Measurements from ENCODE around the gene UFC1. TPM values are rescaled to one million over a fixed set of nuclear protein-coding genes. Genes with fewer than 3 reads are reported as not detected.
"Not testable (repeated sequence)": the region's sequence is repeated elsewhere in the genome, so short reads cannot be mapped to it uniquely, and the experiment has no call there.

The UFC1 gene
- total RNA-seq (2014; rRNA removed; shearing (Covaris generic)): 95.7 and 128 TPM in 2 replicates

- DNase-seq (ENCODE audit: low spot score): peak; percentile 89
These were observed at the start of gene UFC1 for GRCh38 chr1:161153682-161154337. UFC1 (plus strand) TSS chr1:161153978; CDS start chr1:161153998, 20 bp downstream.

- no peak for DNase-seq (ENCODE audit: low spot score)
These were observed 47.3 kb upstream of the UFC1 start for GRCh38 chr1:161106431-161106830.

- DNase-seq (ENCODE audit: low spot score): no peak
These were observed 42.7 kb upstream of the UFC1 start for GRCh38 chr1:161111117-161111516.

GRCh38 chr1:161111527-161111926 is 42.3 kb upstream of the UFC1 start:
- no peak for DNase-seq (ENCODE audit: low spot score)

GRCh38 chr1:161113915-161114314 is 39.9 kb upstream of the UFC1 start:
- no peak for DNase-seq (ENCODE audit: low spot score)

GRCh38 chr1:161114556-161114955 is 39.2 kb upstream of the UFC1 start:
- DNase-seq (ENCODE audit: low spot score): no peak

- DNase-seq (ENCODE audit: low spot score): peak; percentile 97
These were observed 38.6 kb upstream of the UFC1 start for GRCh38 chr1:161115132-161115711.

GRCh38 chr1:161115961-161116360 is 37.8 kb upstream of the UFC1 start:
- not testable (repeated sequence) for DNase-seq (ENCODE audit: low spot score)

GRCh38 chr1:161117759-161118581 is 35.8 kb upstream of the UFC1 start, which contains the start of the genes NIT1 and PFDN2:
NIT1 (plus strand) TSS chr1:161118105; CDS start chr1:161118177, 72 bp downstream.
PFDN2 (minus strand) TSS chr1:161118037; CDS start chr1:161118026, 11 bp downstream.
- DNase-seq (ENCODE audit: low spot score): peak; percentile 79

- peak; percentile 56 for DNase-seq (ENCODE audit: low spot score)
These were observed 34.5 kb upstream of the UFC1 start for GRCh38 chr1:161119092-161119903.

- no peak for DNase-seq (ENCODE audit: low spot score)
These were observed 32.6 kb upstream of the UFC1 start for GRCh38 chr1:161121042-161121650.

- no peak for DNase-seq (ENCODE audit: low spot score)
These were observed 31.9 kb upstream of the UFC1 start for GRCh38 chr1:161121834-161122233.

- DNase-seq (ENCODE audit: low spot score): no peak
These were observed 30.8 kb upstream of the UFC1 start for GRCh38 chr1:161122967-161123366.

GRCh38 chr1:161127649-161128048 is 26.1 kb upstream of the UFC1 start:
- no peak for DNase-seq (ENCODE audit: low spot score)

- no peak for DNase-seq (ENCODE audit: low spot score)
These were observed 25.0 kb upstream of the UFC1 start for GRCh38 chr1:161128591-161129420.

GRCh38 chr1:161130266-161130665 is 23.5 kb upstream of the UFC1 start:
- DNase-seq (ENCODE audit: low spot score): no peak

GRCh38 chr1:161131523-161132409 is 22.0 kb upstream of the UFC1 start:
- peak; percentile 52 for DNase-seq (ENCODE audit: low spot score)

GRCh38 chr1:161132410-161133219 is 21.2 kb upstream of the UFC1 start, which contains the start of gene DEDD:
DEDD (minus strand) TSS chr1:161132667; CDS start chr1:161124462, 8,205 bp downstream.
- DNase-seq (ENCODE audit: low spot score): peak; percentile 99

All from A172 (cell line).